ENCODE measurements around the gene OR5C1. TPM values are rescaled to one million over a fixed set of nuclear protein-coding genes. Genes with fewer than 3 reads are reported as not detected.
"Not testable (repeated sequence)": the region's sequence is repeated elsewhere in the genome, so short reads cannot be mapped to it uniquely, and the experiment has no call there.

The OR5C1 gene
- total RNA-seq, 4 donors from 2014 or later, result not detected

GRCh38 chr9:122800066-122801060 is 11.6 kb downstream of the OR5C1 start, which contains the start of gene OR1K1:
Gene OR1K1 (plus strand): TSS chr9:122800123. CDS start chr9:122800123, 0 bp downstream.
- no peak for DNase-seq
- intact Hi-C loops (cut with DNase I; ENCODE audit: low total_unique reads) (no loop called here), in situ Hi-C loops (cut with MboI; ENCODE audit: low sequenced_read_pairs in 4 of 4) (loop anchor here in 3 of 4 donors (25.0 kb wide), 4 partner anchors 438 to 688 kb away; partner anchors contain the start of gene PTGS1 (in 1 of the 3))
- TF ChIP-seq POLR2A (IDR thresholded peaks at IDR 0.05), result no peak
- TF ChIP-seq, protein P1, sequence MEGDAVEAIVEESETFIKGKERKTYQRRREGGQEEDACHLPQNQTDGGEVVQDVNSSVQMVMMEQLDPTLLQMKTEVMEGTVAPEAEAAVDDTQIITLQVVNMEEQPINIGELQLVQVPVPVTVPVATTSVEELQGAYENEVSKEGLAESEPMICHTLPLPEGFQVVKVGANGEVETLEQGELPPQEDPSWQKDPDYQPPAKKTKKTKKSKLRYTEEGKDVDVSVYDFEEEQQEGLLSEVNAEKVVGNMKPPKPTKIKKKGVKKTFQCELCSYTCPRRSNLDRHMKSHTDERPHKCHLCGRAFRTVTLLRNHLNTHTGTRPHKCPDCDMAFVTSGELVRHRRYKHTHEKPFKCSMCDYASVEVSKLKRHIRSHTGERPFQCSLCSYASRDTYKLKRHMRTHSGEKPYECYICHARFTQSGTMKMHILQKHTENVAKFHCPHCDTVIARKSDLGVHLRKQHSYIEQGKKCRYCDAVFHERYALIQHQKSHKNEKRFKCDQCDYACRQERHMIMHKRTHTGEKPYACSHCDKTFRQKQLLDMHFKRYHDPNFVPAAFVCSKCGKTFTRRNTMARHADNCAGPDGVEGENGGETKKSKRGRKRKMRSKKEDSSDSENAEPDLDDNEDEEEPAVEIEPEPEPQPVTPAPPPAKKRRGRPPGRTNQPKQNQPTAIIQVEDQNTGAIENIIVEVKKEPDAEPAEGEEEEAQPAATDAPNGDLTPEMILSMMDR (IDR thresholded peaks at IDR 0.05 in 4 of 5, conservative IDR thresholded peaks at IDR 0.05 in 1 of 5), result no peak
- Histone ChIP-seq H3K4me1 (no peaks in the 10 kb centered on the region), H3K27ac (no peak within 1 kb of the TSS), H3K36me3 (no peaks in the 10 kb centered on the region), H3K4me3 (no peak within 1 kb of the TSS), H3K27me3 (no peaks in the 10 kb centered on the region), H3K9me3 (no peaks in the 10 kb centered on the region)
- ATAC-seq, result no peak

DNA sequence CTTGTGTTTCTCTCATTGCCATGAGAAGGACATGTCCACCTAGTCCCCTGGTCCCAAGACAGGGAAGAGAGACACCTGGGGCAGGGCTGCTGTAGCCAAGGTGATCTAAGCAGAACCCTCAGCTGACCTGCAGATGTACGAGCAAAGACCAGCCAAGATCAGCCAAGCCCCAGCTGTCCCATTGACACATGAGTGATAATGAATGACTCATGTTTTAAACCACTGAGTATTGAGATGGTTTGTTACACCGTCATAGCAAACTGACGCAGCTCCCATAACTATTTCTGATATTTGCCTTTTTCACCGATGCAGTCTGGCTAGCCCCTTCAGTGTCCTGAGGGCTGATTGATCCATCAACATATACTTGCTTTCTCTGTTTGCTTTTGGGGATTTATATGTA is 17.9 kb downstream of the OR5C1 start:
- Histone ChIP-seq H3K4me3 (no peak overlapping the region), H3K9me3 (no peaks in the 10 kb centered on the region), H3K27ac (no peak overlapping the region), H3K36me3 (no peaks in the 10 kb centered on the region), H3K27me3 (no peaks in the 10 kb centered on the region), H3K4me1 (no peaks in the 10 kb centered on the region)
- intact Hi-C loops (cut with DNase I; ENCODE audit: low total_unique reads) (no loop called here), in situ Hi-C loops (cut with MboI; ENCODE audit: low sequenced_read_pairs in 4 of 4) (loop anchor here in 3 of 4 donors (25.0 kb wide), 4 partner anchors 444 to 694 kb away; partner anchors contain the start of gene PTGS1 (in 1 of the 3))
- TF ChIP-seq, protein P1 (IDR thresholded peaks at IDR 0.05 in 4 of 5, conservative IDR thresholded peaks at IDR 0.05 in 1 of 5), result no peak
- TF ChIP-seq POLR2A (IDR thresholded peaks at IDR 0.05), result no peak
- DNase-seq (no peak), ATAC-seq (no peak)

DNA sequence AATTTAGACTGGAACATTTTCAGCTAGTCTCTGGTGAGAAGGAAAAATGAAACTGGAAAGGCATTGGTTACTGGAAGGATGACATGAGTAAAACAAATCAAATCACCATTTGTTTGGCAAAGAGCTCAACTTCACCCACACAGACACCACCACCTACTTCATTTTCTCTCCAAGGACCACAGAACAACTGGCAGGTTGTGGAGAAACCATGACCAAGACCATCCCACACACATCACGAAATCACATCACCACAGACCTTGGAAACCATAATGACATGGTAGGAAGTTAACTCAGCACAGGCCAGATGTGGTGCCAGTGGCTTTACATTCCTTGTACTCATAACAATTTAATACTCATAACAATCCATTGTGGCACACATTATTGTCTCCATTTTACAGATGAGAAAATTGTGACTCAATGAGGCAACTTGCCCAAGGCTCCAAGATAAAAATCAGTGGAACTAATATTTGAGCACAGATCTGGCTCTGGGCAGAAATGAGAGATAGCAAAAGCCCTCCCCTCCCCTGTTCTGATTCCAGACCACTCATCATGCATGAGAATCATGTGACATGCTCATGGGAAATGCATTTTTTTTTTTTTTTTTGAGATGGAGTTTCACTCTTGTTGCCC is 18.7 kb downstream of the OR5C1 start:
- no peak for ATAC-seq
- no peaks in the 10 kb centered on the region for H3K27me3 ChIP-seq
- intact Hi-C loops (cut with DNase I; ENCODE audit: low total_unique reads), result no loop called here

GRCh38 chr9:122808141-122808540 is 19.4 kb downstream of the OR5C1 start:
- in situ Hi-C loops (cut with MboI; ENCODE audit: low sequenced_read_pairs in 4 of 4) (loop anchor here in 3 of 4 donors (25.0 kb wide), 4 partner anchors 446 to 696 kb away; partner anchors contain the start of gene PTGS1 (in 1 of the 3)), intact Hi-C loops (cut with DNase I; ENCODE audit: low total_unique reads) (no loop called here)
- no peaks in the 10 kb centered on the region for H3K27me3 ChIP-seq
- DNase-seq (no peak), ATAC-seq (no peak)
- no peak overlapping the region for H3K27ac ChIP-seq
- H3K9me3 ChIP-seq, result no peaks in the 10 kb centered on the region
- TF ChIP-seq POLR2A (IDR thresholded peaks at IDR 0.05), result no peak
- TF ChIP-seq, protein P1 (IDR thresholded peaks at IDR 0.05 in 4 of 5, conservative IDR thresholded peaks at IDR 0.05 in 1 of 5), result no peak
- H3K4me3 ChIP-seq, result no peak overlapping the region
- H3K4me1 ChIP-seq, result no peaks in the 10 kb centered on the region
- H3K36me3 ChIP-seq, result no peaks in the 10 kb centered on the region

More for the DNA sequence above, 18.7 kb downstream of the OR5C1 start:
- Histone ChIP-seq H3K4me1 (no peaks in the 10 kb centered on the region), H3K27ac (no peak overlapping the region), H3K9me3 (no peaks in the 10 kb centered on the region), H3K4me3 (no peak overlapping the region), H3K36me3 (no peaks in the 10 kb centered on the region)
- in situ Hi-C loops (cut with MboI; ENCODE audit: low sequenced_read_pairs in 4 of 4), result loop anchor here in 3 of 4 donors (25.0 kb wide), 4 partner anchors 445 to 695 kb away; partner anchors contain the start of gene PTGS1 (in 1 of the 3)
- TF ChIP-seq, protein P1 (IDR thresholded peaks at IDR 0.05 in 4 of 5, conservative IDR thresholded peaks at IDR 0.05 in 1 of 5), result no peak
- no peak for TF ChIP-seq POLR2A (IDR thresholded peaks at IDR 0.05)
- DNase-seq, result no peak

DNA sequence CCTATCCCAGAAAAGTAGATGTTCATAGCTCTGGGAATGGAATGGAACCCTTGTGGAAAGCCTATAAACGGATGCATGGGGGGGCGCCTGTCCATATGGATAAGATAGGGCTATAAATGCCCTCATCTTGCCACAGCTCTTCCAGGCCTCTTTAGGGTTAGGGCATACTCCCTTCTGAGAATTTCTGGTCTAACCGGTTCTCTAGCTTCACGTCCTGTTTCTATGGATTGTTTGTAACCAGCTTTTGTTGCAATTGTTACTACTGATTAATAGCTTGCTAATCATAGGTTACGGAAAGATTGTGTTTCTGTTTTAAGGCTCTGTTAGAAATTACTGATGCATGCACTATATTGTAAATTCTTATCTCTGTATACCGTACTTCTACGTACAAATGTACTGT is 20.5 kb downstream of the OR5C1 start:
- H3K27me3 ChIP-seq; intact Hi-C loops (cut with DNase I; ENCODE audit: low total_unique reads); H3K36me3 ChIP-seq; ATAC-seq; DNase-seq; H3K4me1 ChIP-seq; H3K4me3 ChIP-seq; H3K9me3 ChIP-seq; H3K27ac ChIP-seq: not testable (repeated sequence)
- in situ Hi-C loops (cut with MboI; ENCODE audit: low sequenced_read_pairs in 4 of 4), result loop anchor here in 3 of 4 donors (25.0 kb wide), 4 partner anchors 447 to 697 kb away; partner anchors contain the start of gene PTGS1 (in 1 of the 3)
